Measurements from ENCODE around the gene TCERG1.

Gene TCERG1

DNA sequence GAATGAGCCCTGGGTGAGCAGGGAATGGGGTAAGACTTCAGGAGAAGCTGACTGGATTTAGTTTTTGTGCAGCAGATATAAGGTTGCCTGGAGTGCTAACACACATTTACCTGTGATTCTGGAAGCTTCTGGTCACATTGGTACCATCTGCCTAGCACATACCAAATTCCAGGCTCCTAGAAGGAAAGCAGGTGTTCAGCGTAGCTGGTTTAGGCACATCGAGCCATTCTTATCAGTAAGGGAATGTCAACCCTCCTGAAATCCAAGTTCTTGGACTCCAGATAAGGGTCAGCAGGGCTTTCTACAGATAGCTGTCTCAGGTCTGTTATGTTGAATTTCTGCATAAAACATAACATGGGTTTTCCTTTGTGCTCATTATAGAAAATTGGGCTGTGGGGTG lies 10.3 kb downstream of the TCERG1 start:
- no peak for DNase-seq (ENCODE audit: low read depth)

DNA sequence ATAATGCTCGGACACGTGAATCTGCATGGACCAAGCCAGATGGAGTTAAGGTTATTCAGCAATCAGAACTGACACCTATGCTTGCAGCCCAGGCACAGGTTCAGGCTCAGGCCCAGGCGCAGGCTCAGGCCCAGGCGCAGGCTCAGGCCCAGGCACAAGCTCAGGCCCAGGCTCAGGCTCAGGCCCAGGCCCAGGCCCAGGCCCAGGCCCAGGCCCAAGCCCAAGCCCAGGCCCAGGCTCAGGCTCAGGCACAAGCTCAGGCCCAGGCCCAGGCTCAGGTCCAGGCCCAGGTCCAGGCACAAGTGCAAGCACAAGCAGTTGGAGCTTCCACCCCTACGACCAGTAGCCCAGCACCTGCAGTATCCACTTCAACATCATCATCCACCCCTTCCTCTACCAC lies 11.8 kb downstream of the TCERG1 start:
- no peak for DNase-seq (ENCODE audit: low read depth)

DNA sequence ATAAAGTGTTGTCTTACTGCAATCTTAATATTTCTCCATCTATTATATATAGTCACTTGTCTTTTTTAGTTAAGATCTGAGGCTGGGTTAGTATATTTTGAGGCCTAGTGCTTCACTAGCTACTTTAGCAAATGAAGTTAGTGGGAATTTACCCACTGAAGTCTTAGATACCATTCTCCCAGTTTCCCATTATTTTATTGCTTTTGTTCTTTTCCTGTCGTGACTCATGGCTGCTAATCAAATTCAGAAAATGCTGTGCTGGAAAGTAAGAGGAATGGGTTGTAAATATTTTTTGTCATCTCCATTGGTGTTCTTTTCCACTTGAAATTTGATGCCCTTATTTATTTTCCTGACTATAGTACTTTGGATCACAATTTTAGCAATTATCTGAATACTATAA lies 14.2 kb downstream of the TCERG1 start:
- DNase-seq (ENCODE audit: low read depth): peak; percentile 25

DNA sequence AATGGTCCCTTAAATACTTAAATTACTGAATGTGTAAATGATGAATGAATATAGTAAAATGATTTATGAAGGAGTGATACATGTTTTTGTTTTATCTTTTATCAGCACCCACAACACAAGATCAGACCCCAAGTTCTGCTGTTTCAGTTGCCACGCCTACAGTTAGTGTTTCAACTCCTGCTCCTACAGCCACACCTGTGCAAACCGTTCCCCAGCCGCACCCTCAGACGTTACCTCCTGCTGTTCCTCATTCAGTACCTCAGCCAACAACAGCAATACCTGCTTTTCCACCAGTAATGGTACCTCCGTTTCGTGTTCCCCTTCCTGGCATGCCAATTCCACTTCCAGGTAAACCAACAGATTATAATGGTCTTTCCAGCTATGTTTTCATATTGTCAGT lies 16.3 kb downstream of the TCERG1 start:
- no peak for DNase-seq (ENCODE audit: low read depth)

DNA sequence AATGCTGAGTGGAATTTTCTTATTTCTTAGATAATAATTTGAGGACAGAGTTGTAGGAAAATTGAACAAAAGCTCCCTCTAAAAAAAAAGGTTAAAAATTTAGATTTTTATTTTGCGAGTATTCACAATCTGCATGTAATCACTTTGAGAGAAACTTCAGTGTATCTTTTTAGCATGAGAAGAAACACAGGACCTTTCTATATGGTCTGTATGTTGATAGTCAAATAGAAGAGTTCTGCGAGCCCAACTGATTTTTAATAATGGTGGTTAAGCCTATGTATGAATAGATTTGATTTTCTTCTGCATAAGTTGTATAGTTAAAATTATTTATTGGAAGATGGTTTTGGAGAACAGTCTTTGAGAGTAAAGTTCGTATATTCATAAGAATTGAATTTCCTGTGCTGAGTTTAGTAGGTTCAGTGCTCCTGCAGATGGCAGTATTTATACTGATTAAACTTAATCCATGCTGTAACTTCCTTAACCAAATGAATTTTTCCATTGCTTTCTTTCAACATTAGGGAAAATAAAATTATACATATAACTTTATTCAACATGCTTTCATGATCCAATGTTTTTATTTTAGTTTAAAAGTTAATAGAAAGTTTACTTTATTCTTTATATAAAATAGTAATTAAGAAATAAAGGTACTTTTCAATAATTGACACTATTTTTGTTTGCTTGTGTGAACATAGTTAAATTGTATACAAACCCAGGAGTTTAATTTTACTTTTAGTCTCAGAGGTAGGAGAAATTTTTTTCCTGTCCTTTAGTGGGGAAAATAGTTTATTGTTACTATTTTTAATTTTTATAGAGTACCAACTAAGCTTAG lies 19.6 kb downstream of the TCERG1 start:
- no peak for DNase-seq (ENCODE audit: low read depth)

DNA sequence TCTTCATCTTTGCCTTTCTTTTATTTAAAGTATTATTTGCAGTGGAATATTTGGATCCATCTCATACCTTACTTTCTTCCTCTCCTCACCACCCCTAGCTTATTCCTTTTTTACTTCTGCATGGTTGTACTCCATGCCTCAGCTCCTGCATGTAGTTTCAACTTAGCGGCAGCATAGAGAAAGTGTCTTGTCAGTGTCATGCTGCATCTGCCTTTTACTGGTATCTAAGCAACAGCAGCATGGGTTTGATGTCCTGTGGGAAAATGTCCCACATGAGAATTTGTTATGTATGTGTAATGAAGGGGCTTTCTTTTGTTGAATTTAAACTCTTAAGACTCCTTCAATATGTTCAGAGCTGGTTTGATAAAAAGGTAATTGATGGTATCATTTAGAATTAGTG lies 20.6 kb downstream of the TCERG1 start:
- DNase-seq (ENCODE audit: low read depth): no peak

DNA sequence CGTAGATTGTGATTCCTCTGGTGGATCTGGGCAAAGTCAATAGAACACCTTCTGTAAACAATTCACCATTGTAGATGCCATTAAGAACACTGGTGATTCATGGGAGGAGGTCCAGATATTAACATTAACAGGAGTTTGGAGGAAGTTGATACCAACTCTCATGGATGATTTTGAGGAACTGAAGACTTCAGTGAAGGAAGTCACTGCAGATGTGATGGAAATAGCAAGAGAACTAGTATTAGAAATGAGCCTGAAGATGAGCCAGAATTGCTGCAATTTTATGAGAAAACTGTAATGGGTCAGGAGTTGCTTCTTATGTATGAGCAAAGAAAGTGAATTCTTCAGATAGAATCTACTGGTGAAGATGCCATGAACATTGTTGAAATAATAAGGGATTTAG lies 26.9 kb downstream of the TCERG1 start:
- no peak for DNase-seq (ENCODE audit: low read depth)

DNA sequence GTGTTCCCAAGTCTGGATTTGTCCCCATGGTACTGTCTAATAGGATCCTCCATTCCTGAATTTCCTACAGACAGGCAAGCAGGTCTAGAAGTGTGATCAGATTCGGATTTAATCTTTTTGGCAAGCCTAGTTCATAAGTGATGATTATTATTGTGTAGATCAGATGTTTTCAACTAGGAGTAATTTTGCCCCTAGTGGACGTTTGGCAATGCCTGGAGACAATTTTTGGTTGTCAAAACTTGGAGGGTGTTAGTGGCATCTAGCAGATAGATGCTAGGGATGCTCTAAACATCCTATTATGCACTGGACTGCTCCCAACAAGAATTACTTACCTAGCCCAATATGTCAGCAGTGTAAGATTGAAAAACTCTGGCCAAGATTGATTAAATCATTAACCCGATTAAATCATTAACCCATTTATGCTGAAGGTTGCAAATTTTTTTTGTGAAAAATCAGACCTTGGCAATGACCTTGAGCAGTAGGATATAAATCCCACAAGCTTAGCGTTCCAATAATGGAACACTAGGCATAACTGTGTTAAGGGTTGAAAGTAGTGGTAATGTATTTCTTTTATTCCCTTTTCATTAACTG lies 28.2 kb downstream of the TCERG1 start:
- no peak for DNase-seq (ENCODE audit: low read depth)

DNA sequence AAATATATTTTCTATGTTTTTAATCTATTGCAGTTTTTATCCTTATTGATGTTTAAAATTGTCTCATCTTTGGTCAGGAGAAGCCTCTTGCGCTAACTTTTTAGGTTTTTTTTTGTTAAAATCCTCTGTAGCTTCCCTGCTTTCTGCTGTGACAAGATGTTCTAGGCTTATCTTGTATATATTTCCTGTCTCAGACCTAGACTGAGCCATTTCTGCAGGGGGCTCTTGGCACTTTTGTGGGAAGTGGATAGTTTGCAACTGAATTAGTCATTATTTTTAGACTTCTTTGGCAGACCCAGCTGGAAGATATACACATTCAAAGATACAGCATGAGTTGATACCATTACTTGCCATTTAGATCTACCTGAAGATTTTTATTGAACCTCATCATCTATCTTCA lies 28.8 kb downstream of the TCERG1 start:
- DNase-seq (ENCODE audit: low read depth): no peak

DNA sequence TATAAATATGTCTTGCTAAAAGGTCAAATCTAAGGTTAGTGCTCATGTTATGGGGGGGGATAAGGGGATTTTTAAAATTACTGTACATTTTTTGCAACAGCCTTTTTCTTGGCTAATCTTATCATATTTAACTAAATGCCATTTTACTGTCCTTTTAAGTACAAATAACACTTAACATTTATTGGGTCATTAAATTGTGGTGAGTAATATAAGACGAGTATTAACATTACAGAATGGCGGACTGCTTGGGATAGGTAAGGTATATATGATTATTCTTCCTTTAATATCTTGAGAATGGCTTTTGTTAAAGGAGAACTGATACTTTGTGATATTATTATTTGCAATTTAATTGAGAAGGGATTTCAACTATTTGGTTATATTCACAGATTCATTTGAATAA lies 35.6 kb downstream of the TCERG1 start:
- DNase-seq (ENCODE audit: low read depth): no peak

DNA sequence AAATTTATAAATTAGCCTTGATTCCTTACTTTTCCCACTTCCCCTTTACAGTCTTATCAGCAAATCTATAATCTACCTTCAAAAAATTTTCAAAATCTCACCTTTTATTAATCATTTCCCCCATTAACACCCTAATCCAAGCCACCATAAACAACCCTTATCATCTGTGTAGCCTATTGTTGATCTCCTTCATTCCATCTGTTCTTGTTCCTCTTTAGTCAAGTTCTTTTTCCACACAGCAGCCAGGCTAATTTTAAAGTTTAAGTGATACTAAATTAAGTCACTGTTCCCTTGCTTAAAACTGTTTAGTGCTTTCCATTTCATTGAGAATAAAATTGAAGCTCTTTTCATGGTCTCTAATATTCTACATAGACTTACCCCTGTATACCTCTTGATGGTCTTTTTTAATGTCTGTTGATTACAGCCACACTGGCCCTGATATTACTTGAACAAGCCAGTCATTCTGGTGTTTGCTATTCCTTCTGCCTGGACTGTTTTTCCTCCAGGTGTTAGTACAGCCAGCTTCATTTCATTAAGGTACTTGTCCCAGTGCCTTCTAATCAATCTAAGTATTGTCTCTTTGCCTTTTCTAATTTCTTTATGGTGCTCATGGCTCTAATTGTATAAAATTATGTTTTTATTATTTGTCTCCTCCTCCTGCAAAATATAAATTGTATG lies 37.7 kb downstream of the TCERG1 start:
- no peak for DNase-seq (ENCODE audit: low read depth)

DNA sequence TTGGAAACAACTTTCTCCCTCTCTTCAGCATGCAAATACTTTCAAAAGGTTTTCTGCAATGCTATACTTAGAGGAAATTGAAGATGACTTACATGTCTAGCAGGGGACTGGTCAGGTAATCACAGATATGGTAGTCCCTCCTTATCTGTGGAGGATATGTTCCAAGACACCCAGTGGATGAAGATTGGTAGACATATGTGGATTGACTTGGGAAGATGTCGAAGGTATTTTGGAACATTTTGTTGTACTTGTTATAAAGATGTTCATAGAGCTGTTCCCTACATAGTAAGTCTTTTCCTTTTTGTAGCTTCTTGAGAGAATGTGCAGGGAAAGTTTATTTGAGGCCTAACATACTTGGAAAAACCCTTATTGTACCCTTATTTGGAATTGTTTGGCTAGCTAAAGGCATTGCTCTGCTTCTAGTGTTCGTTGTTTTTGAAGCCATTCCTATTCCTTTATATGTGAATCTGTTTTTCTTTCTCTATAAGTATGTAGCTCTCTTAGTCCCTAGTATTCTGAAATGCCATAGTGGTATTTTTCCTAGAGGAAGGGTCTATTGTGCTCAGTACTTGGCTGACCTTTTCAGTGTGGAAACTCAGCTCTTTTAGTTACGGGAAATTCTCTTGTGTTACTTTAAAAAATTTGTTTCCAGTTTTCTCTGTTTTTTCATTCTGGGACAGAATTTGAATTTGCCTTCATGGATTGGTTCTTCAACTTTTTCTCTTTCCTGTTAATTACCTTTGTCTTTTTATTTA lies 43.1 kb downstream of the TCERG1 start:
- DNase-seq (ENCODE audit: low read depth): no peak

DNA sequence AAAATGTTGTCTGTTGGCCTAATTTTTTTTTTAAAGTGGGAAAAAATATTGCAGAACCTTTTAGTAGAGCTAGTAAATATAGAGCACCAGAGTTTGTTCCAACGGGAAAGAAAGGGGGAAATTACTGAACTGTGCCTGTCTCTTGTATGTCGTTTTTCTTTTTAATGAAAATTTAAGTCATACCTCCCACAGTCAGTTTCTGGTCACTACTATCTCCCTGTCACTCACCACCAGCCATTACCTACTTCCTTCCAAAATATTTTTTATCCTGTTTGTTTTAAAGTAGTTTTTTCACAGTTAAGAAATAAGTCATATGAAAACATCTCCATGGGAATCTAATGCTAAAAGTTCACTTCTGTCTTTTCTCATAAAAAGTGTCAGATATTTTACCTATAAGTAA lies 47.5 kb downstream of the TCERG1 start:
- no peak for DNase-seq (ENCODE audit: low read depth)

DNA sequence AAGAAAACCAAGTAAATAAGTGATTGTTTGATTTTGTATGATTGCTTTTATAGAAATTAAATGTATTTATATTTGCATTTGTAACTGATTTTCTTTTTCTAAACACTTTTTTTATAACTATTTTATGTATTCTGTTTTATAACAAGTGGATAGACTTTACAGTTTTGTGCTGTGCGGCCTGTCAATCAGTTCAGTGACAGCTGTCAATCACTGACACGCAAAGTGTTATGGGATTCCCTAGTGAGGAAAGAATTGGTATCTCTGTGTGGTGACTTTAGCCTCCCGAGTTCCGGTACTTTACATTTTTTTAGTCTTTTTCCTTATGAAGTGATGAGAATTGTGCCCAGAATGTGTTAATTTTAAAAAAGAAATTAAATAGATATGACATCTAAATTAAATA lies 52.5 kb downstream of the TCERG1 start:
- no peak for DNase-seq (ENCODE audit: low read depth)

DNA sequence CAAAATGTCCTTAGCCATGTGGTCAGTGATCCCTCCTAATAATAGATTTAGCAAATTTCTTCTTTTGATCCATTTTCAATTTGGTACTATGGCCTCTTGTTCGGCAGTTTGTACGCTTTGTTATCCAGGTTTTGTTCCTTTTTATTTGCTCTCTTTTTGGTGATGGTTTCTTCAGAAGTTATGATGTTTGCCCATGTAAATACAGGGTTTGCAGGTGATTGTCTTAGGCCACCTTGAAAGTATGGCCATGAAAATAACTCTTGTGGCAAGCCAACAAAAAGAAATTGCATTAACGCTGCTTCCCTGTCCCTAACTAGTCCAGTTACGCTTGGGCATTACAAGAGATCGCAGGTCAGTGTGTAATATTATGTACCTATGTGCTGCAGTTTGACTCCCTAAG lies 60.3 kb downstream of the TCERG1 start:
- no peak for DNase-seq (ENCODE audit: low read depth)

DNA sequence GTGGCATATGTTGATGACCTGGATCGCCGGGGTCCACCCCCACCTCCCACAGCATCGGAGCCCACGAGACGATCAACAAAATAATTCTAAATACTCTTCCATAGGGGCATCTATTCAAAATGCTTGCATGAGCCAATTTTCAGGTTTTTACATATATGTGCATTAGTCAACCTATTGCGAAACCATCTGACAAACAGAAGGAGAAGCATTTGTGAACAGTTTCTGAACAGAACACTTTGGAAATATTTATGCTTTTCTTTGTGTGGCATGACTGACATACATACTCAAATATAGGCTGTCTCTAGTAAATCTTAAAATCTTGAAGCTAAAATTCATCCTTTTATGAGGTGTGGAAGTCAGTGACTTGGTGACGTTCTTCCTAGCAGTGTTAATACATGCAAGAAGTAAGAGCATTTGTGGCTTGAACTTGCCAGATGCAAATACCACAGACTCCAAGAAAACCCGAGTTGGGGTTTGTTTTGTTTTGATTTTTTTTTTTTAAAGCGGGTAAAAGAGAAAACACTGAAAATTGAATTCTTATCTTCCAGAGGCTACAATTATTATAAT lies 63.5 kb downstream of the TCERG1 start:
- DNase-seq (ENCODE audit: low read depth): no peak

DNA sequence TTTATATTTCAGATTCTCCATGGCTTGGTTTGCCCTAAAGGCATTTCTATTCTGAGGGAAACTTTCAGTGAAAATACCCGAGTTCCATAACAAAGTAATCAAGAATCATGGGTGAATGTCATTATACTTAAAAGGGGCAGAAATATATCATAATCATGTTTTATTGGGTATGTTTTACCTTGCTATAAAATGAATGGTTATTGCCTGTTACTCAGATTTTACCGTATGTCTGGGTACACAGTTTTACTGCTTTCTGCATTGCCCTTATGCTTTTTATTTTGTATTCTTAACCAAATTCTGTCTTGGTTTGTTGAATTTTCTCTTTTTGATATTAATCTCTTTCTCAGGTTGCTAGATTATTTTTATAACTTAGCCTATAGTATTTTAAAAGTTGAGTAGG lies 66.3 kb downstream of the TCERG1 start:
- DNase-seq (ENCODE audit: low read depth): no peak

DNA sequence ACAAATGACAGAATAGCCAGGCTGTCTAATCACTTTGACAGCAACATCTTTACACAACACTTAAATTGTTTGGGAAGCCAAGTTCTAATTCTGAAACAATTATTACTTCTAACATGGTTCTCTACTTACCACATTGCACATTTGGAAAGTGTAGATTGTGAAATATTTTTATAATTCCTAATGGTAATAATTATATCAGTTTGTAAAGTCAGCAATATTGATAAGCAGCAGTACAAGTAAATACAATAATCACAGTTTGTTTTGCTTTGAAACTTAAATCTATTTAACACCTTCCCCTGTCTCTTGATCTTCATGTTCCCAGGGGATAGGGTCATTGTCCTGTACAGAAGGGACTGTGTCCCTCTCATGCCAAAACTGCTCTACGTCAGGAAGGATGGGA lies 67.4 kb downstream of the TCERG1 start:
- no peak for DNase-seq (ENCODE audit: low read depth)

DNA sequence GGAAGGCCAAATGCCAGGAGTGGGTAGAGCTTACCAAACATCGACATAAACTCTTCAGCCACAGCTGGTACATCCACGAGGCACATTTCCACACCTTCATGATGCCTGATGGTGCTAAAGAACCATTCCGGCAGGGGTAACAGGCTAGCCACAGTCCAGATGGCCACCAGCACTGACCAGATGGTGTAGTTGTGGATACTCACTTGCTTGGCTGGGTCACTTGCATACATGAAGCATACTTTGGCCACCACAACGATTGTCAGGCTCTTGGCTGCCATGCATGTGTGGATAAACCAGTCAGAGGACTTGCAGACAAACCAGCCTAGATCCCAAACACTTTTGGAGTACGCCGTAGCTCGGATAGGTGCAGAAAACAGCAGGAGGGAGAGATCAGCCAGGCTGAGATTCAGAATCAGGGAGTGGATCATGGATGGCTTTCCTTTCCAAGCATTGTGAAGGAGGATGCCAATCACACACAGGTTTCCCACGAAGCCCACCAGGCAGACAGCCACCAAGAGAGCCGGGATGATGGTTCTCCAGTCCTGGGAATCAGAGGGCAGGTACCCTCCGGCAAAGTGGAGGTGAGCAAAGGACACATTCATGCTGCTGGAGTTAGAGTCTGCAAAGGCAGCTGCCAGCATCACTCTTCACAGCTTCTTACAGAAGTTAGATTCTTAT lies 68.5 kb downstream of the TCERG1 start:
- no peak for DNase-seq (ENCODE audit: low read depth)

DNA sequence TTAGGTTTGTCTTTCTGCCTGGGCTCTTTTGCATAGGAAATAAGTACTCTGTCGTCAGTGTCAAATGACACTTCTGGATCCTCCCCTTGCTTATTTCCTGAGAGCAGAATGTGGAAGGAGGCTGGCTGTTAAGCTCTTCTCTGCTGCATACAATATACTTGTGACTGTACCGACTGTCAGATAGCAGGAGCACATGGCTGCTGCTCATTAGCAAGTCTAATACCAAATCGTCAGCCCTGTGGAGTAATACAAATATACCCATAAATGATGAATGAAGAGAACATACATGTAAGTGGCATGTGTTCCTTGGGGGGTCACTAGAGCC lies 69.0 kb downstream of the TCERG1 start, which contains the start of gene GPR151:
GPR151 (minus strand) TSS at position 40 of the 325 bp plus-strand sequence. CDS start 77 bp downstream, outside the sequence.
- no peak for DNase-seq (ENCODE audit: low read depth)

DNA sequence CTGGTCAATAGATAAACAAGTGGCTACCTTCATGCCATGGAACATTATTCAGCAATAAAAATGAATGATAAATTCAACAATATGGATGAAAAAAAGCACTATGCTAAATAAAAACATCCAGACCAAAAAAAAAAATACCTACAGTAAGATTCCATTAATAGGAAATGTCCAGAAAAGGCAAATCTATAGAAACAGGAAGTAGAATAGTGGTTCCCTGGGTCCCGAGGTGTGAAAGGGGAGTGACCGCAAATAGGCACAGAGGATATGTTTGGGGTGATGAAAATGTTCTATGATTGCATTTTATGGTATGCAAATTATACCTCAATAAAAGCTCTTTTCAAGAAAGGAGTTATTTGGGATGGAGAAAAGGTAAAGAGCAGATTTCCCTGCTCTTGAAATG lies 72.4 kb downstream of the TCERG1 start:
- DNase-seq (ENCODE audit: low read depth): no peak

DNA sequence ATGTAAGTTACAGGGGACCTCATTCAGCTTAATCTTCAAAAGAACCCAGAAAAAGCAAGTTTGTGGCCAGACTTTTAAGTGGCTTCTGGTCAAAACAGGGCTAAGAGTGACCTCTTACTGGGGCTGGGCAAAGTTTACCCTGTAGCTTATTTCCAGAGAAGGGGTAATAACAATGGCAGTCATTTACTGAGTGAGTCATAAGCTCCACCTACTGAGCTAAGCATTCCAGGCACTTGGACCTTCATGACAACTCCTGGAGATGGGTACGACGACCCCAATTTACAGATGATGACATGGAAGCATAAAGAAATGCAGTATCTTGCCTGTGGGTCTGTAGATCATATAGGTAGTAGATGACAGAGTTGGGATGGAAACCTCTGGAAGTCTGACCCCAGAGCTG lies 73.6 kb downstream of the TCERG1 start:
- DNase-seq (ENCODE audit: low read depth): no peak
